T-cell (primary cell): ENCODE measurements around the gene RAB27B. TPM values are rescaled to one million over a fixed set of nuclear protein-coding genes. Genes with fewer than 3 reads are reported as not detected.

Experiments used
- ATAC-seq, 4 experiments: fragments of 200-7000 bp in 3 of 4; fragments of 150-1000 bp in 1 of 4; cut with Tn5 transposase; replicated peaks in 1 of 4; 1 replicate in 3 of 4; 2 replicates in 1 of 4; pipeline ENCODE4 v1.10.0; 2021; ENCODE audit warnings: moderate library complexity in 3 of 4, mild to moderate bottlenecking in 2 of 4, moderate number of reproducible peaks in 1 of 4
- CTCF ChIA-PET, 2 donors: fragments of 300-600 bp; sonication (Branson Sonifier 250); formaldehyde crosslinking; loops; one replicate each; lab custom pipeline; 2022; ENCODE audit warnings: antibody characterized with exemption in 2 of 2; lab: Charles Lee
- POLR2A ChIA-PET, 2 donors: fragments of 300-600 bp; sonication (Branson Sonifier 250); formaldehyde crosslinking; loops; one replicate each; lab custom pipeline; 2022; ENCODE audit warnings: antibody characterized with exemption in 2 of 2; lab: Charles Lee
- DNase-seq, 35 experiments: peaks; one replicate each; pipeline versions ENCODE4 v3.0.0 to v3.0.0-alpha.2; 2013 to 2023
- H3K27ac ChIP-seq: one replicate; pipeline ENCODE4 v1.5.1; 2013; ENCODE audit warnings: low read length
- H3K27me3 ChIP-seq, 2 experiments: replicated peaks in 1 of 2; 1 replicate in 1 of 2; 2 replicates in 1 of 2; pipeline versions ENCODE4 v1.6.1 to v1.7.0; 2013; ENCODE audit warnings: low read length in 1 of 2, mixed read lengths in 1 of 2; ENCODE audit not compliant: control insufficient read depth in 2 of 2, insufficient read depth in 2 of 2; ENCODE audit errors: extremely low read depth in 1 of 2
- H3K36me3 ChIP-seq, 2 donors: 1 replicate in 1 of 2; 2 replicates in 1 of 2; pipeline versions ENCODE4 v1.6.1 to v1.7.0; 2013; ENCODE audit warnings: low read length in 1 of 2; ENCODE audit not compliant: control insufficient read depth in 2 of 2, insufficient read depth in 1 of 2; ENCODE audit errors: extremely low read depth in 1 of 2
- H3K4me1 ChIP-seq, 2 experiments: 1 replicate in 1 of 2; 2 replicates in 1 of 2; pipeline versions ENCODE4 v1.6.1 to v1.7.0; 2013; ENCODE audit warnings: low read length in 2 of 2, mixed read lengths in 1 of 2; ENCODE audit not compliant: insufficient read depth in 2 of 2, control insufficient read depth in 1 of 2; ENCODE audit errors: extremely low read depth in 1 of 2
- H3K4me3 ChIP-seq, 2 donors: 1 replicate in 1 of 2; 2 replicates in 1 of 2; pipeline versions ENCODE4 v1.5.1 to v1.7.0; 2013; ENCODE audit warnings: mild to moderate bottlenecking in 2 of 2, low read length in 1 of 2, moderate library complexity in 1 of 2; ENCODE audit not compliant: control insufficient read depth in 1 of 2; ENCODE audit errors: extremely low read depth in 1 of 2
- H3K9me3 ChIP-seq: 2 replicates; pipeline ENCODE4 v1.7.0; 2013
- H3K27ac Mint-ChIP-seq, 2 donors: one replicate each; pipeline ENCODE4 v1.8.0; 2020 to 2021; ENCODE audit warnings: mild to moderate bottlenecking in 2 of 2, mixed read lengths in 2 of 2
- H3K27me3 Mint-ChIP-seq, 2 donors: one replicate each; pipeline ENCODE4 v1.8.0; 2021 to 2022; ENCODE audit warnings: mixed read lengths in 2 of 2
- H3K36me3 Mint-ChIP-seq: one replicate; pipeline ENCODE4 v1.8.0; 2021; ENCODE audit warnings: mixed read lengths
- H3K4me1 Mint-ChIP-seq, 3 donors: one replicate each; pipeline ENCODE4 v1.8.0; 2020 to 2022; ENCODE audit warnings: mixed read lengths in 3 of 3, mild to moderate bottlenecking in 1 of 3
- H3K4me3 Mint-ChIP-seq, 3 donors: one replicate each; pipeline ENCODE4 v1.8.0; 2020 to 2022; ENCODE audit warnings: mild to moderate bottlenecking in 3 of 3, mixed read lengths in 3 of 3, moderate library complexity in 3 of 3
- H3K9me3 Mint-ChIP-seq, 3 donors: one replicate each; pipeline ENCODE4 v1.8.0; 2020 to 2022; ENCODE audit warnings: mixed read lengths in 3 of 3
- WGBS: methylation state at CpG from one replicate; pipeline ENCODE4 v1.1.5; 2013; ENCODE audit warnings: missing lambda C conversion rate; ENCODE audit not compliant: insufficient coverage; 5-methylcytosine and 5-hydroxymethylcytosine counted together
- total RNA-seq, 35 experiments: library from RNA in 6 of 35; stranded (reverse) in 6 of 35; fragments of 120-200 nt in 1 of 35; gene quantifications; one replicate each; pipeline versions ENCODE4 v1.2.1 to v1.2.4 and lab custom pipeline; 2013 to 2026

Gene RAB27B
- total RNA-seq, 5 donors from 2014 or later (not counting 1 experiment from before 2014, with no cell fraction given) = 2.6 to 4.3 (median 3.0) TPM

DNA sequence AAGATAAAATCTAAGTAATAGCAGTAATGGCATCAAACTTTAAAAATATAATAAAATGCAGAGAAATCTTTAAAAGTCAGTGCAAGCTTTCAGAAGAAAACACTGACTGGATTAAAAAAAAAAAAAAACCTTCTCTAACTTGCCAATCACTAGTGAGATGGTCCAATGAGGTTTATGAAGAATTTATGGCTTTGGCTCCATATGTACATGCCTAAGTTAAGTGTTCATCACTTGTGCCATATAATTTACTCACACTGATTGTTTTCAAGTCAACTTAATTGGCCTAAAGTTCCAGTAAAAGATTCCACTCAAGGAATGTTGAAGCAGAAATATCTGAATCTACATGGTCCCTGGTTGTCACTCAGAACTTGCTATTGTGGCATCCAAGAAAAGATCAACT lies 40.7 kb upstream of the RAB27B start:
- Mint-ChIP-seq H3K4me3 (no peak overlapping the region), H3K27ac (no peak overlapping the region), H3K27me3 (peaks cover 1 to 3% of the 10 kb centered on the region in 2 donors), H3K4me1 (no peaks in the 10 kb centered on the region), H3K36me3 (no peaks in the 10 kb centered on the region), H3K9me3 (peaks cover 0 to 5% (median 0%) of the 10 kb centered on the region in 3 donors)
- Histone ChIP-seq H3K36me3 (no peaks in the 10 kb centered on the region), H3K27me3 (no peaks in the 10 kb centered on the region), H3K9me3 (no peaks in the 10 kb centered on the region), H3K4me1 (no peaks in the 10 kb centered on the region), H3K27ac (no peak overlapping the region), H3K4me3 (no peak overlapping the region)
- DNase-seq (no peak), ATAC-seq (no peak)
- CTCF ChIA-PET = no interaction called here
- POLR2A ChIA-PET = no interaction called here

GRCh38 chr18:54790109-54790508 lies 38.2 kb upstream of the RAB27B start:
- Mint-ChIP-seq H3K27me3 (peaks cover 0 to 1% of the 10 kb centered on the region in 2 donors), H3K9me3 (no peaks in the 10 kb centered on the region), H3K4me1 (no peaks in the 10 kb centered on the region), H3K27ac (no peak overlapping the region), H3K4me3 (no peak overlapping the region), H3K36me3 (no peaks in the 10 kb centered on the region)
- ChIA-PET CTCF (no interaction called here), POLR2A (no interaction called here)
- Histone ChIP-seq H3K27me3 (no peaks in the 10 kb centered on the region), H3K4me3 (no peak overlapping the region), H3K36me3 (no peaks in the 10 kb centered on the region), H3K4me1 (no peaks in the 10 kb centered on the region), H3K9me3 (no peaks in the 10 kb centered on the region), H3K27ac (no peak overlapping the region)
- WGBS = no CpG with 5 or more reads among the region's 1 CpG
- ATAC-seq = no peak
- no peak for DNase-seq

DNA sequence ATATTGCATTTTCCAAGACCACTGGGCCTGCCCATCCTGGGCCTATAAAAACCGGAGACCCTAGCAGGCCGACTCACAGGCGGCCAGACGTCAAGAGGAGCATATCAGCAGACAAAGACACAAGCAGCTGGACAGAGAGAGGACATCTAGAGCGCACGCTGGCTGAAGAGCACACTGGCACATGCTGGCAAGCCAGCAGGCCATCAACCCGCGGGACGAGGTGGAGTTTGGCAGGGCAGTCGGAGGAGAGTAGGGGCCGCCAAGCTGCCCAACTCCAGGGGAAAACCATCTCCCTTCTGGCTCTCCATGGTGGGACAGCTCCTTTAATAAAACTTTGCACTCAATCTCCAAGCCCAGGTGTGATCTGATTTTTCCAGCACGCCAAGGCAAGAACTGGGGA lies 36.6 kb upstream of the RAB27B start:
- ATAC-seq = no peak
- H3K27ac Mint-ChIP-seq = no peak overlapping the region

GRCh38 chr18:54792079-54792478 lies 36.2 kb upstream of the RAB27B start:
- WGBS = 95% methylated on average over 7 of the region's 9 CpGs
- Histone ChIP-seq H3K9me3 (no peaks in the 10 kb centered on the region), H3K4me3 (no peak overlapping the region), H3K27ac (no peak overlapping the region), H3K27me3 (no peaks in the 10 kb centered on the region), H3K4me1 (no peaks in the 10 kb centered on the region), H3K36me3 (no peaks in the 10 kb centered on the region)
- ChIA-PET CTCF (no interaction called here), POLR2A (no interaction called here)
- Mint-ChIP-seq H3K9me3 (no peaks in the 10 kb centered on the region), H3K27me3 (peaks cover 0 to 1% of the 10 kb centered on the region in 2 donors), H3K4me1 (no peaks in the 10 kb centered on the region), H3K27ac (no peak overlapping the region), H3K4me3 (no peak overlapping the region), H3K36me3 (no peaks in the 10 kb centered on the region)
- DNase-seq (no peak), ATAC-seq (no peak)

More for the DNA sequence above, 36.6 kb upstream of the RAB27B start:
- Mint-ChIP-seq H3K4me3 (no peak overlapping the region), H3K9me3 (no peaks in the 10 kb centered on the region), H3K27me3 (peaks cover 0 to 1% of the 10 kb centered on the region in 2 donors), H3K4me1 (no peaks in the 10 kb centered on the region), H3K36me3 (no peaks in the 10 kb centered on the region)
- WGBS = over 99% methylated on average over 10 of the region's 12 CpGs
- CTCF ChIA-PET = no interaction called here
- POLR2A ChIA-PET = no interaction called here
- no peaks in the 10 kb centered on the region for H3K9me3 ChIP-seq
- DNase-seq = no peak
- no peak overlapping the region for H3K27ac ChIP-seq
- no peak overlapping the region for H3K4me3 ChIP-seq
- H3K27me3 ChIP-seq = no peaks in the 10 kb centered on the region
- no peaks in the 10 kb centered on the region for H3K4me1 ChIP-seq
- no peaks in the 10 kb centered on the region for H3K36me3 ChIP-seq

GRCh38 chr18:54794823-54795222 lies 33.5 kb upstream of the RAB27B start:
- Mint-ChIP-seq H3K4me1 (no peaks in the 10 kb centered on the region), H3K27ac (no peak overlapping the region), H3K9me3 (no peaks in the 10 kb centered on the region), H3K27me3 (peaks cover 0 to 1% of the 10 kb centered on the region in 2 donors), H3K36me3 (no peaks in the 10 kb centered on the region), H3K4me3 (no peak overlapping the region)
- Histone ChIP-seq H3K4me3 (no peak overlapping the region), H3K4me1 (no peaks in the 10 kb centered on the region), H3K36me3 (no peaks in the 10 kb centered on the region), H3K27ac (no peak overlapping the region), H3K9me3 (no peaks in the 10 kb centered on the region), H3K27me3 (no peaks in the 10 kb centered on the region)
- DNase-seq = no peak
- ATAC-seq = no peak
- ChIA-PET POLR2A (no interaction called here), CTCF (no interaction called here)
- WGBS = no CpG with 5 or more reads among the region's 1 CpG

GRCh38 chr18:54798186-54798585 lies 30.1 kb upstream of the RAB27B start:
- Mint-ChIP-seq H3K36me3 (no peaks in the 10 kb centered on the region), H3K27me3 (peaks cover 0 to 1% of the 10 kb centered on the region in 2 donors), H3K27ac (no peak overlapping the region), H3K4me1 (no peaks in the 10 kb centered on the region), H3K9me3 (no peaks in the 10 kb centered on the region), H3K4me3 (no peak overlapping the region)
- 48% methylated on average over 2 of the region's 3 CpGs for WGBS
- H3K36me3 ChIP-seq = no peaks in the 10 kb centered on the region
- no peaks in the 10 kb centered on the region for H3K9me3 ChIP-seq
- POLR2A ChIA-PET = no interaction called here
- no peaks in the 10 kb centered on the region for H3K27me3 ChIP-seq
- H3K27ac ChIP-seq = no peak overlapping the region
- DNase-seq = no peak
- H3K4me3 ChIP-seq = no peak overlapping the region
- ATAC-seq = no peak
- CTCF ChIA-PET = no interaction called here
- H3K4me1 ChIP-seq = no peaks in the 10 kb centered on the region

GRCh38 chr18:54801374-54801773 lies 26.9 kb upstream of the RAB27B start:
- H3K36me3 ChIP-seq = no peaks in the 10 kb centered on the region
- DNase-seq = no peak
- no peak overlapping the region for H3K4me3 ChIP-seq
- Mint-ChIP-seq H3K4me3 (no peak overlapping the region), H3K27ac (no peak overlapping the region), H3K4me1 (peaks cover 13 to 15% (median 14%) of the 10 kb centered on the region in 3 donors), H3K36me3 (no peaks in the 10 kb centered on the region), H3K27me3 (peaks cover 0 to 6% of the 10 kb centered on the region in 2 donors), H3K9me3 (no peaks in the 10 kb centered on the region)
- H3K27ac ChIP-seq = no peak overlapping the region
- peaks cover 2 to 8% of the 10 kb centered on the region in 2 experiments for H3K4me1 ChIP-seq
- no CpG with 5 or more reads among the region's 1 CpG for WGBS
- no peak for ATAC-seq
- H3K27me3 ChIP-seq = no peaks in the 10 kb centered on the region
- no peaks in the 10 kb centered on the region for H3K9me3 ChIP-seq
- POLR2A ChIA-PET = no interaction called here
- CTCF ChIA-PET = no interaction called here
